Upper lobe of left lung (tissue), 4 donors: ENCODE measurements around the gene UNC13C.

Experiments
- CTCF ChIP-seq, 6 experiments: fragments of 450-650 bp in 4 of 6; fragments of 200-600 bp in 2 of 6; sonication (generic) in 2 of 6; IDR thresholded peaks; one replicate each; pipeline ENCODE4 v1.5.1; 2016 to 2019; ENCODE audit warnings: antibody characterized with exemption in 6 of 6
- EP300 ChIP-seq, 4 donors: sonication (generic); formaldehyde crosslinking; IDR thresholded peaks; one replicate each; pipeline ENCODE4 v1.5.1; 2017; ENCODE audit warnings: antibody characterized with exemption in 4 of 4, control low read depth in 2 of 4
- POLR2A ChIP-seq, 4 donors: fragments of 450-650 bp; IDR thresholded peaks; one replicate each; pipeline ENCODE4 v1.5.1; 2016 to 2017; ENCODE audit warnings: antibody characterized with exemption in 4 of 4, mild to moderate bottlenecking in 2 of 4
- POLR2AphosphoS5 ChIP-seq, 2 donors: sonication (generic); formaldehyde crosslinking; IDR thresholded peaks; one replicate each; pipeline ENCODE4 v1.5.1; 2017; ENCODE audit warnings: antibody characterized with exemption in 2 of 2

GRCh38 chr15:54462511-54462913 lies 484.3 kb downstream of the UNC13C start:
- TF ChIP-seq POLR2AphosphoS5 (IDR thresholded peaks at IDR 0.05), result no peak
- TF ChIP-seq POLR2A (IDR thresholded peaks at IDR 0.05), result no peak
- no peak for TF ChIP-seq CTCF (IDR thresholded peaks at IDR 0.05)
- TF ChIP-seq EP300 (IDR thresholded peaks at IDR 0.05), result no peak
